LNCAP (cell line): ENCODE measurements around the gene AHRR.

Experiments used
- TF ChIP-seq, protein P1 (sequence below): fragments of 450-650 bp; IDR thresholded peaks from 2 replicates; pipeline ENCODE4 v1.5.1; 2017; ENCODE audit warnings: mild to moderate bottlenecking

Gene AHRR

DNA sequence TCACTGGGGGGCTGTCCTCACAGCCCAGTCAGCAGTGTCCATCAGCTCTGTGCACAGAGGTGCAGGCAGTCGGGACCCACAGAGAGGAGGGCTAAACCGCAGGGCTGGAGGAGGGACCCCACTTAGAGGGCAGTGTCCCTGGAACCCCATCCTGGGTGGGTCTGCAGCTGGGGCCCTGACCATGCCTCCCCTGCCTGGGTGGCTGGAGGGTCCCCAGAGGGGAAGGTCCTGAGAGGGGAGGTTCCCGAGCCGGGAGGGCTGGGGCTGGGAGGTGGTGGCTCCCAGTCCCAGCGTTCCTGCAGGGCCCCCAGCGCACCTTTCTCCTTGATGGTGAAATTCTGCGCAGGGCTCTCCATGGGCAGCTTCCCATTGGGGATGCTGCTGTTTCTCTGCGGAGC, 154.2 kb downstream of the AHRR start:
- TF ChIP-seq, protein P1, sequence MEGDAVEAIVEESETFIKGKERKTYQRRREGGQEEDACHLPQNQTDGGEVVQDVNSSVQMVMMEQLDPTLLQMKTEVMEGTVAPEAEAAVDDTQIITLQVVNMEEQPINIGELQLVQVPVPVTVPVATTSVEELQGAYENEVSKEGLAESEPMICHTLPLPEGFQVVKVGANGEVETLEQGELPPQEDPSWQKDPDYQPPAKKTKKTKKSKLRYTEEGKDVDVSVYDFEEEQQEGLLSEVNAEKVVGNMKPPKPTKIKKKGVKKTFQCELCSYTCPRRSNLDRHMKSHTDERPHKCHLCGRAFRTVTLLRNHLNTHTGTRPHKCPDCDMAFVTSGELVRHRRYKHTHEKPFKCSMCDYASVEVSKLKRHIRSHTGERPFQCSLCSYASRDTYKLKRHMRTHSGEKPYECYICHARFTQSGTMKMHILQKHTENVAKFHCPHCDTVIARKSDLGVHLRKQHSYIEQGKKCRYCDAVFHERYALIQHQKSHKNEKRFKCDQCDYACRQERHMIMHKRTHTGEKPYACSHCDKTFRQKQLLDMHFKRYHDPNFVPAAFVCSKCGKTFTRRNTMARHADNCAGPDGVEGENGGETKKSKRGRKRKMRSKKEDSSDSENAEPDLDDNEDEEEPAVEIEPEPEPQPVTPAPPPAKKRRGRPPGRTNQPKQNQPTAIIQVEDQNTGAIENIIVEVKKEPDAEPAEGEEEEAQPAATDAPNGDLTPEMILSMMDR: no peak

DNA sequence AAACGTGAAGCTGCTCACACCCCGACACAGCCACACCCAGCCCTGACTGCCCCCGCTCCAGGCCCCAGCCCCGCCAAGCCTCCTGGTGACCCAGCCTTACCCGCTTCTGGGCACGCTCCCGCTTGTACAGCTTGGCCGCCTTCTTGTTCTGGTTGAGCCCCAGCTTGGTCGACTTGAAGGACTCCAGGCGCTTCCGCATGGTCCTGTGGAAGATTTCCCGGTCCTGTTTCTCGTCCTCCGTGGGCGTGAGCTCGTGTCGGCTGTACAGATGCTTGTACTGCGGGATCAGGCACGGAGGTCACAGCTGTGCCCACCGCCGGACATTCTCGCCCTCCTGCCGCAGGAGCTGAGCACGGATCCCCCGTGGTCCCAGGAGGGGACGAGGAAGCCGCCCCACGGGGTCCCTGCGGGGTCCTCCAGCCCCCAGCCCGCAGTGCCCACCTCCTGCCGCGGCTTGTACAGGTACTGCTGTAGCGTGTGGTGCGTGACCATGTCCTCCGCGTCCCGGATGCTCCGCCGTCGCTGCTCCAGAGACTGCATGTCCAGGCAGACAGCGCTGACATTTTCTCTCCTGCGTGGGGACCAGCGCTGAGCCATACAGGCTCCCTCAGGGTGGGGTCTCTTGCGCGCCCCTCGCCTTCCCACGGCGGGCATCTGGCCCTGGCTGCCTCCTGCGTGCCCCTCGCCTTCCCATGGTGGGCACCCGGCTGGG, 154.7 kb downstream of the AHRR start:
- TF ChIP-seq, protein P1: no peak

DNA sequence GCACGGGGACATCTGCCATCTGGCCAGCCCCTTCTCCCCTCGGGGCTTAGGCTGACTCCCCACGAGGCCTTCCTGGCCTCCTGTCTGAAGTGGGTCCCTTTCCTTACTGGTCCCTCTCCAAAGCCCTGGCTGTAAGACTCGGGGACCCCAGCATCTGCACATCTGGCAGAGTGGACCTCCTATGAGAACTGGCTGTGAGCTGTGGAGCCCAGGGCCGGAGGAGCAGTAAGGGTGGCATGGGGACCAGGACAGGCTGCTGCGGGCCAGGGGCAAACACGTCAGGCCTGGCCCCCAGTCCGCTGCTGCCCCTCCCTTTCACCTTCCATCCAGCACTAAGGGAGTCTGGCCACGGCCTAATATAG, 155.3 kb downstream of the AHRR start:
- TF ChIP-seq, protein P1: no peak

DNA sequence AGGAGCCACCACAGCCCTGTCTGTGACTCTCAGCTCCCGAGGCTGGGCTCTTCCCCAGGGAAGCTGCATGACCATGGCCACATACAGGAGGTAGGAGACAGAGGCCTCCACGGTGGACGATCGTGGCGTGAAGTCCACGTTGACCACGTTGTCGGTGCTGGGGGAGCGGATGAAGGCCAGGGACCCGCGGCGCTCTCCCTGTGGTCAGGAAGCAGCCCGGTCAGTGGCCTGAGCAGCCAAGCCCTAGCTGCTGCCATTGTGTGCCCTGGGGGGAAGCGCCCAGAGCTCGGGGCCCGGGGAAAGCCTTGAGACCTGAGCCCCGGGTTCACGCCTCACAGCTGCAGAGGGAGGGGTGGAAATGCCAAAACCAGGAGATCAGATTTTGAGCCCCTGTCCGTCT, 155.7 kb downstream of the AHRR start:
- TF ChIP-seq, protein P1: no peak

DNA sequence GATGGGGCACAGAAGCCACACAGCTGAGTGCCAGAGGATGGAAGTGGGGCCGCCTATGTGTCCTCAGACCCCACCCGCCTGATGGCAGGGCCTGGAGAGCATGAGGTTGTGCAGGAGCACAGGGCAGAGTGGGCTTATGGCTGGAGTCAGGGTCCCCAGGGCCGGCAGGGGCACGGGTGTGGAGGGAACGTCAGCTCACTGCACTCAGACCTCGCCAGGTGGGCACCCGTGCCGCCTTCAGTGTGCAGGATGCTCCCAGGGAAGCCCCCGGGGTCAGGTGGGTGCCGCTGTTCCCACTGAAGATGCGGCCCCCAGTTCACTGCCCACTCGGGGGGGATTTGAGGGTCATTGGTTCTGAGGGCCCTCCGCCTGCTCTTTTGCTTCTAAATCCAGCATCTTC, 156.4 kb downstream of the AHRR start:
- TF ChIP-seq, protein P1: no peak

DNA sequence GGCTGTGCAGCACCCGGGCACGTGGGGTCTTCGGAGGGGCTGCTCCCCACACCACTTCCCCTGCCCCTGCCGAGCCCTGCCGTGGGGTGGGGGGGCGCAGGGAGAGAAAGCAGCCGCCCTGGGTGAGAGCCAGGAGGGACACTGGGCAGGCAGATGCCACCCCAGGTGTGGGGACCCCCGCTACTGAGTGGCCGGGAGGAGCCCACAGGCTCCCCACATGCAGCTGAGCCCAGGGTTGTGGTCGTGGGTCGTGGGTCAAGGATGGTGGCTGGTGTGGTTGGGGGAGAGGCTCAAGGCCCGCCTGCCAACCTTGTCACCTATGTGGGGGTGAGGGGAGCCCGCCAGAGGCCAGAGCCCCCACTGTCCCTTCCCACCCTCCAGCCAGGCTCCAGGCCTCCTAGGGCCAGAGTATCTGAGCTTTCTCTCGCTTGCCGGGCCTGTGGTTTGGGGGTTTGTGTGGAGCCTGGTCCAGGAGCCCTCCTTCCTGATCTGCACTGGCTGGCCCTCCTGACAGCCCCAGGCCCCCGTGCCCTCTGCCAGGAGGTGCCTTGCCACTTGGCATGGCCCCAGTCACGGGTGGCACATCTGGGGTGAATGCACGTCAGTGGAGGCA, 157.0 kb downstream of the AHRR start:
- TF ChIP-seq, protein P1: no peak

DNA sequence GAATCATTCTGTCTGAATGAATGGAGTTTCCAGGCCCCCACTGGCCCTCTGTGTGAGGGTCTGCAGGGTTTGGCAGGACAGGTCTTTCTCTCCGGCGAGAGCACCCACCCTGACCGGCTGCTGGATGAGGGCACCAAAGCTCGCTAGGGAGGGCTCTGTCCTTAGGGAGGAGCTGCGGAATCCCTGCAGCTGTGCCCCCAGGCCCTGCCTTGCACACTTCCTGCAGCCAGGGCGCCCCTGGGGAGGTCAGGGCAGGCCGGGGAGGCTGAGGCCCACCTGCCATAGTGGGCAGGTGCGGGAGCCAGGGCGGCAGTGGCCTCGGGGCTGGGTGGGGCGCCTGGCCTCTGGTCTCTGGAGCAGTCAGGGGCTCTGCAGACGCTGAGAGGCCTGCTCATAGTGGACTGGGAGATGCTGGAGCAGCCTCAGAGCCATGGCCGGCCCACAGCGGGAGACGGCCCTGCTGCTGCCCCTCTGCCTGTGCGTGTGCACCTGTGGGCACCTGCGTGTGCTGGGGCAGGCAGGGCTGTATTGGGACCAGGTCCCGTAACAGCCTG, 157.5 kb downstream of the AHRR start:
- TF ChIP-seq, protein P1: no peak
